Testis (tissue), 5 donors: ENCODE results near the gene LBX2. TPM values are rescaled to one million over a fixed set of nuclear protein-coding genes. Genes with fewer than 3 reads are reported as not detected.

Source experiments
- DNase-seq: peaks from one replicate; pipeline ENCODE4 v3.0.0-alpha.2; 2019
- H3K27ac ChIP-seq, 2 donors: fragments of 200-600 bp; sonication (generic); one replicate each; pipeline ENCODE4 v1.5.1; 2019
- H3K27me3 ChIP-seq: fragments of 200-600 bp; sonication (generic); one replicate; pipeline ENCODE4 v1.5.1; 2019
- H3K36me3 ChIP-seq: fragments of 200-600 bp; sonication (generic); one replicate; pipeline ENCODE4 v1.5.1; 2017; ENCODE audit warnings: low read depth; ENCODE audit errors: missing control alignments
- H3K4me1 ChIP-seq: fragments of 200-600 bp; sonication (generic); one replicate; pipeline ENCODE4 v1.5.1; 2019
- H3K4me3 ChIP-seq, 2 donors: fragments of 200-600 bp; sonication (generic); one replicate each; pipeline ENCODE4 v1.5.1; 2017 to 2019
- H3K9me3 ChIP-seq: fragments of 200-600 bp; sonication (generic); one replicate; pipeline ENCODE4 v1.5.1; 2017
- POLR2A ChIP-seq: fragments of 450-650 bp; IDR thresholded peaks from one replicate; pipeline ENCODE4 v1.6.1; 2017; ENCODE audit warnings: antibody characterized with exemption, mild to moderate bottlenecking, moderate library complexity
- WGBS, 2 donors: methylation state at CpG; one replicate each; pipeline ENCODE4 v1.1.5; 2018; 5-methylcytosine and 5-hydroxymethylcytosine counted together
- intact Hi-C: fragments of 100-400 bp; cut with DNase I; formaldehyde crosslinking; loops from one replicate; pipeline ENCODE4 v1.15.1; 2023; ENCODE audit warnings: low total_unique reads
- long read RNA-seq, 2 donors: transcript quantifications; one replicate each; lab custom pipeline, GENCODE V29; 2026
- polyA plus RNA-seq: library from polyadenylated mRNA; stranded (reverse); fragments of 350-450 nt; fragmentation: Illumina TruSeq; extraction: RNeasy Lipid Tissue Mini Kit (QIAGEN cat#74804); gene quantifications from one replicate; pipeline ENCODE4 v1.2.3, GENCODE V29; 2014; ENCODE audit warnings: low read depth, low replicate concordance; ENCODE audit not compliant: insufficient read depth
- total RNA-seq, 2 donors: library from RNA; depleted of rRNA; stranded (reverse); fragments of >200 nt; gene quantifications; one replicate each; pipeline ENCODE4 v1.2.3, GENCODE V29; 2016
- TF ChIP-seq, protein P1 (sequence below), 3 experiments: fragments of 450-650 bp in 2 of 3; fragments of 200-600 bp in 1 of 3; sonication (generic) in 1 of 3; IDR thresholded peaks; one replicate each; pipeline ENCODE4 v1.5.1; 2016 to 2019; ENCODE audit warnings: antibody characterized with exemption in 3 of 3, mild to moderate bottlenecking in 2 of 3, moderate library complexity in 1 of 3

The LBX2 gene, protein sequence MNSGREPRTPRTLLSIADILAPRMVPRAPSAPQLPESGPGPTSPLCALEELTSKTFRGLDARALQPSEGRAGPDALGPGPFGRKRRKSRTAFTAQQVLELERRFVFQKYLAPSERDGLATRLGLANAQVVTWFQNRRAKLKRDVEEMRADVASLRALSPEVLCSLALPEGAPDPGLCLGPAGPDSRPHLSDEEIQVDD
- total RNA-seq (1 to 10 TPM in 1 of 2 donors, not detected in 1; 1.4 TPM), polyA plus RNA-seq (0.33 TPM)
- long read RNA-seq, donor 1, result 0 reads
- long read RNA-seq, donor 2, result 0 reads

GRCh38 chr2:74499267-74499939 lies at the start of gene LBX2:
Gene LBX2 (minus strand): TSS chr2:74499603. CDS start chr2:74499537, 66 bp downstream.
- intact Hi-C loops, result no loop called here
- peak; percentile 39 for DNase-seq
- Histone ChIP-seq H3K36me3 (no peaks in the 10 kb centered on the region), H3K4me1 (peaks cover 18% of the 10 kb centered on the region), H3K9me3 (no peaks in the 10 kb centered on the region), H3K27ac (no peak within 1 kb of the TSS), H3K27me3 (no peaks in the 10 kb centered on the region), H3K4me3 (peak within 1 kb of the TSS; percentile 18 to 32)
- 0 to 4% methylated on average over 36 to 55 of the region's 65 CpGs for whole genome bisulfite sequencing, 2 donors
- TF ChIP-seq POLR2A, result no peak
- TF ChIP-seq, protein P1, sequence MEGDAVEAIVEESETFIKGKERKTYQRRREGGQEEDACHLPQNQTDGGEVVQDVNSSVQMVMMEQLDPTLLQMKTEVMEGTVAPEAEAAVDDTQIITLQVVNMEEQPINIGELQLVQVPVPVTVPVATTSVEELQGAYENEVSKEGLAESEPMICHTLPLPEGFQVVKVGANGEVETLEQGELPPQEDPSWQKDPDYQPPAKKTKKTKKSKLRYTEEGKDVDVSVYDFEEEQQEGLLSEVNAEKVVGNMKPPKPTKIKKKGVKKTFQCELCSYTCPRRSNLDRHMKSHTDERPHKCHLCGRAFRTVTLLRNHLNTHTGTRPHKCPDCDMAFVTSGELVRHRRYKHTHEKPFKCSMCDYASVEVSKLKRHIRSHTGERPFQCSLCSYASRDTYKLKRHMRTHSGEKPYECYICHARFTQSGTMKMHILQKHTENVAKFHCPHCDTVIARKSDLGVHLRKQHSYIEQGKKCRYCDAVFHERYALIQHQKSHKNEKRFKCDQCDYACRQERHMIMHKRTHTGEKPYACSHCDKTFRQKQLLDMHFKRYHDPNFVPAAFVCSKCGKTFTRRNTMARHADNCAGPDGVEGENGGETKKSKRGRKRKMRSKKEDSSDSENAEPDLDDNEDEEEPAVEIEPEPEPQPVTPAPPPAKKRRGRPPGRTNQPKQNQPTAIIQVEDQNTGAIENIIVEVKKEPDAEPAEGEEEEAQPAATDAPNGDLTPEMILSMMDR (IDR thresholded peaks at IDR 0.05), result no peak

- H3K9me3 ChIP-seq, result no peaks in the 10 kb centered on the region
- peak overlapping the region; percentile 11 to 66 for H3K27ac ChIP-seq
- peaks cover 20% of the 10 kb centered on the region for H3K4me1 ChIP-seq
- H3K27me3 ChIP-seq, result no peaks in the 10 kb centered on the region
- TF ChIP-seq, protein P1 (IDR thresholded peaks at IDR 0.05), result no peak
- no peak for TF ChIP-seq POLR2A
- 14 to 32% methylated on average over 15 to 26 of the region's 26 CpGs for WGBS, 2 donors
- intact Hi-C loops, result no loop called here
- no peaks in the 10 kb centered on the region for H3K36me3 ChIP-seq
- peak overlapping the region; percentile 49 to 64 for H3K4me3 ChIP-seq
- DNase-seq, result no peak
These were observed 49.0 kb upstream of the LBX2 start for GRCh38 chr2:74548285-74548899.

GRCh38 chr2:74546004-74546403 lies 46.6 kb upstream of the LBX2 start:
- H3K27ac ChIP-seq, result no peak overlapping the region
- H3K4me3 ChIP-seq, result no peak overlapping the region
- no peak for TF ChIP-seq POLR2A
- TF ChIP-seq, protein P1 (IDR thresholded peaks at IDR 0.05), result no peak
- no peak for DNase-seq
- WGBS, 2 donors, result 91 to 93% methylated on average over 3 of the region's 3 CpGs
- H3K36me3 ChIP-seq, result no peaks in the 10 kb centered on the region
- H3K27me3 ChIP-seq, result no peaks in the 10 kb centered on the region
- H3K9me3 ChIP-seq, result no peaks in the 10 kb centered on the region
- intact Hi-C loops, result no loop called here
- H3K4me1 ChIP-seq, result peaks cover 9% of the 10 kb centered on the region

GRCh38 chr2:74544634-74545033 lies 45.2 kb upstream of the LBX2 start:
- no peaks in the 10 kb centered on the region for H3K27me3 ChIP-seq
- H3K9me3 ChIP-seq, result no peaks in the 10 kb centered on the region
- TF ChIP-seq, protein P1 (IDR thresholded peaks at IDR 0.05), result no peak
- TF ChIP-seq POLR2A, result no peak
- H3K4me3 ChIP-seq, result no peak overlapping the region
- H3K27ac ChIP-seq, result no peak overlapping the region
- H3K4me1 ChIP-seq, result peaks cover 7% of the 10 kb centered on the region
- H3K36me3 ChIP-seq, result no peaks in the 10 kb centered on the region
- 88 to 92% methylated on average over 3 of the region's 3 CpGs for WGBS, 2 donors
- intact Hi-C loops, result no loop called here
- no peak for DNase-seq
